ENCODE measurements around the gene FEV.

GRCh38 chr2:218999881-219000568 lies 15.0 kb upstream of the FEV start:
- no peak for TF ChIP-seq EZH2 (optimal IDR thresholded peaks at IDR 0.05; ENCODE audit: low read depth, low read length)
- TF ChIP-seq EZH2phosphoT487 (IDR thresholded peaks at IDR 0.05; ENCODE audit: low read length), result no peak
- TF ChIP-seq CTCF (IDR thresholded peaks at IDR 0.05; ENCODE audit: low read length), result no peak
